MM.1S (cell line): Measurements from ENCODE around the gene PYGL.
"Not testable (repeated sequence)": the region's sequence is repeated elsewhere in the genome, so short reads cannot be mapped to it uniquely, and the experiment has no call there.

ENCODE experiments used
- CTCF ChIP-seq: fragments of 300-600 bp; sonication (generic); IDR thresholded peaks from 2 replicates; pipeline ENCODE4 v1.5.1; 2016; ENCODE audit warnings: antibody characterized with exemption, low read length, mixed read lengths
- EZH2 ChIP-seq: fragments of 300-600 bp; sonication (generic); optimal IDR thresholded peaks from 2 replicates; pipeline ENCODE3; 2017; ENCODE audit warnings: low read depth, mild to moderate bottlenecking, antibody characterized with exemption, low read length, mixed read lengths
- EZH2phosphoT487 ChIP-seq: fragments of 300-600 bp; sonication (generic); IDR thresholded peaks from 2 replicates; pipeline ENCODE4 v1.6.1; 2018; ENCODE audit warnings: antibody characterized with exemption, low read length

DNA sequence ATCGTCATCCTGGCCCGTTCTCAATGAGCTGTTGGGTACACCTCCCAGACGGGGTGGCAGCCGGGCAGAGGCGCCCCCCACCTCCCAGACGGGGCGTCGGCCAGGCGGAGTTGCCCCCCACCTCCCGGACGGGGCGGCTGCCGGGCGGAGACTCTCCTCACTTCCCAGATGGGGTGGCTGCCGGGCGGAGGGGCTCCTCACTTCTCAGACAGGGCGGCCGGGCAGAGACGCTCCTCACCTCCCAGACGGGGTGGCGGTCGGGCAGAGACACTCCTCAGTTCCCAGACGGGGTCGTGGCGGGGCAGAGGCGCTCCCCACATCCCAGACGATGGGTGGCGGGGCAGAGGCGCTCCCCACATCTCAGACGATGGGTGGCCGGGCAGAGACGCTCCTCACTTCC is 12.1 kb upstream of the PYGL start:
- not testable (repeated sequence) for TF ChIP-seq CTCF, EZH2phosphoT487, EZH2
